ENCODE results near the gene LY6G6F. TPM values are rescaled to one million over a fixed set of nuclear protein-coding genes. Genes with fewer than 3 reads are reported as not detected.
A peak's percentile ranks its signal among the peaks of the same experiment; 100 is the strongest.

Gene LY6G6F
- total and polyA plus RNA-seq, 2 of the 13 experiments (the other 11 are each of a cell fraction or from before 2014, with no cell fraction given), result not detected

DNA sequence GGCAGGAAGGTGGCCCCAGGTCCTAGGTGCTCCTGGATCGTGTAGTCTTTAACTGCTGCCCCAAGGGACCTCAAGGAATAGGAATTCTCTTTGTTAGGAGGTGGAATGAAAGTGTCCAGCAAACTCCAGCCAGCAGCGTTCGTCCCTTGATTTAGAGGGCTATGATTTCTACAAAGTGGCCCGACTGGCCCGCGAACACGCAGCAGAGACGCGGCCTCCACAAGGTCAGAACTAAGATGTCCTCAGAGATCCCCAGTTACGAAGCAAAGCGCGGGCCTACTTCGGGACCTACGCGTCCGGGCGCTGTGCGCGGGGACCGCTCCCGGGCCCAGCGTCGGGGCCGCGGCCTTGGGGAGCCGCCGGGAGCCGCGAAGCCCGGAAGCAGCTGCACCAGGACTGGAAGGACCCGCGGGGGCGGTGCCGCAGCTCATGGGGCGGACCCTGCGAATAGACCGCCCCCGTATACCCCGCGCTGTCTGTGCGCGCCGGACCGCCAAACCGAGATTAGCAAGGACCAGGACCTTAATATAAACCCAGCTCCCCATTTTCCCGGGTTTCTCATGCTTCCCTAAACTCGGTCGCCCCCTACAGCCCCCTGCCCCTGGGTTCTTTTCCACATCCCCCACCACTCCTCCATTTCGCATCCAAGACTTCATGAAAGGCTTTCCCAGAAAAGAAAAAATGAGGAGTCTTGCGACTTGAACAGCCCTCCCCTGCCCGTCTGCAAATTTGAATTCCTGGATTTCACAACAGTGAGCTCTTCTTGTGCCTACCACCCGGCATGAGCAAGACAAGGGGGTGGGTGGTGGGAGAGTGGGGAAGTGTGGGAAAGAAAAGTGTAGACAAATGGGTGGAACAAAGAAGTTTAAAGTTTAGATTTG is 46.0 kb upstream of the LY6G6F start, which contains the start of gene C6orf47 (continued):
- TF ChIP-seq TGIF2 (CRISPR knock-in tag; IDR thresholded peaks at IDR 0.05) (no peak; the same call in none of the 2 replicates), RAD21 (CRISPR knock-in tag; IDR thresholded peaks at IDR 0.05) (peak; percentile 36; the same call in 1 of the 2 replicates), TCF7 (IDR thresholded peaks at IDR 0.05; ENCODE audit: low read depth) (no peak), ZC3H13 (CRISPR knock-in tag; IDR thresholded peaks at IDR 0.05) (peak; percentile 96), SALL1 (CRISPR knock-in tag; IDR thresholded peaks at IDR 0.05) (peak; percentile 81), ZNF30 (CRISPR knock-in tag; IDR thresholded peaks at IDR 0.05) (no peak), ZNF33B (CRISPR knock-in tag; IDR thresholded peaks at IDR 0.05) (no peak; the same call in 1 of the 2 replicates), PHB2 (IDR thresholded peaks at IDR 0.05; ENCODE audit: partially characterized antibody) (no peak), ZNF670 (CRISPR knock-in tag; IDR thresholded peaks at IDR 0.05; ENCODE audit: borderline replicate concordance) (peak; percentile 69; the same call in 1 of the 2 replicates), CENPX (CRISPR knock-in tag; IDR thresholded peaks at IDR 0.05) (no peak), RXRB (CRISPR knock-in tag; IDR thresholded peaks at IDR 0.05; ENCODE audit: borderline replicate concordance) (peak; percentile 52; the same call in 1 of the 2 replicates), TOE1 (CRISPR knock-in tag; IDR thresholded peaks at IDR 0.05) (no peak), ZNF543 (CRISPR knock-in tag; IDR thresholded peaks at IDR 0.05) (peak; percentile 78; the same call in 1 of the 2 replicates), KLF13 (CRISPR knock-in tag; IDR thresholded peaks at IDR 0.05) (peak; percentile 41; the same call in 1 of the 2 replicates), SOX5 (CRISPR knock-in tag; IDR thresholded peaks at IDR 0.05; ENCODE audit: borderline replicate concordance) (peak; percentile 52; the same call in 1 of the 2 replicates)
- TF ChIP-seq, protein P1, sequence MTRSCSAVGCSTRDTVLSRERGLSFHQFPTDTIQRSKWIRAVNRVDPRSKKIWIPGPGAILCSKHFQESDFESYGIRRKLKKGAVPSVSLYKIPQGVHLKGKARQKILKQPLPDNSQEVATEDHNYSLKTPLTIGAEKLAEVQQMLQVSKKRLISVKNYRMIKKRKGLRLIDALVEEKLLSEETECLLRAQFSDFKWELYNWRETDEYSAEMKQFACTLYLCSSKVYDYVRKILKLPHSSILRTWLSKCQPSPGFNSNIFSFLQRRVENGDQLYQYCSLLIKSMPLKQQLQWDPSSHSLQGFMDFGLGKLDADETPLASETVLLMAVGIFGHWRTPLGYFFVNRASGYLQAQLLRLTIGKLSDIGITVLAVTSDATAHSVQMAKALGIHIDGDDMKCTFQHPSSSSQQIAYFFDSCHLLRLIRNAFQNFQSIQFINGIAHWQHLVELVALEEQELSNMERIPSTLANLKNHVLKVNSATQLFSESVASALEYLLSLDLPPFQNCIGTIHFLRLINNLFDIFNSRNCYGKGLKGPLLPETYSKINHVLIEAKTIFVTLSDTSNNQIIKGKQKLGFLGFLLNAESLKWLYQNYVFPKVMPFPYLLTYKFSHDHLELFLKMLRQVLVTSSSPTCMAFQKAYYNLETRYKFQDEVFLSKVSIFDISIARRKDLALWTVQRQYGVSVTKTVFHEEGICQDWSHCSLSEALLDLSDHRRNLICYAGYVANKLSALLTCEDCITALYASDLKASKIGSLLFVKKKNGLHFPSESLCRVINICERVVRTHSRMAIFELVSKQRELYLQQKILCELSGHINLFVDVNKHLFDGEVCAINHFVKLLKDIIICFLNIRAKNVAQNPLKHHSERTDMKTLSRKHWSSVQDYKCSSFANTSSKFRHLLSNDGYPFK (CRISPR knock-in tag; IDR thresholded peaks at IDR 0.05; ENCODE audit: borderline replicate concordance), result no peak
- TF ChIP-seq, protein P2, sequence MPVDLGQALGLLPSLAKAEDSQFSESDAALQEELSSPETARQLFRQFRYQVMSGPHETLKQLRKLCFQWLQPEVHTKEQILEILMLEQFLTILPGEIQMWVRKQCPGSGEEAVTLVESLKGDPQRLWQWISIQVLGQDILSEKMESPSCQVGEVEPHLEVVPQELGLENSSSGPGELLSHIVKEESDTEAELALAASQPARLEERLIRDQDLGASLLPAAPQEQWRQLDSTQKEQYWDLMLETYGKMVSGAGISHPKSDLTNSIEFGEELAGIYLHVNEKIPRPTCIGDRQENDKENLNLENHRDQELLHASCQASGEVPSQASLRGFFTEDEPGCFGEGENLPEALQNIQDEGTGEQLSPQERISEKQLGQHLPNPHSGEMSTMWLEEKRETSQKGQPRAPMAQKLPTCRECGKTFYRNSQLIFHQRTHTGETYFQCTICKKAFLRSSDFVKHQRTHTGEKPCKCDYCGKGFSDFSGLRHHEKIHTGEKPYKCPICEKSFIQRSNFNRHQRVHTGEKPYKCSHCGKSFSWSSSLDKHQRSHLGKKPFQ (CRISPR knock-in tag; IDR thresholded peaks at IDR 0.05; ENCODE audit: insufficient replicate concordance), result no peak
- TF ChIP-seq, protein P3, sequence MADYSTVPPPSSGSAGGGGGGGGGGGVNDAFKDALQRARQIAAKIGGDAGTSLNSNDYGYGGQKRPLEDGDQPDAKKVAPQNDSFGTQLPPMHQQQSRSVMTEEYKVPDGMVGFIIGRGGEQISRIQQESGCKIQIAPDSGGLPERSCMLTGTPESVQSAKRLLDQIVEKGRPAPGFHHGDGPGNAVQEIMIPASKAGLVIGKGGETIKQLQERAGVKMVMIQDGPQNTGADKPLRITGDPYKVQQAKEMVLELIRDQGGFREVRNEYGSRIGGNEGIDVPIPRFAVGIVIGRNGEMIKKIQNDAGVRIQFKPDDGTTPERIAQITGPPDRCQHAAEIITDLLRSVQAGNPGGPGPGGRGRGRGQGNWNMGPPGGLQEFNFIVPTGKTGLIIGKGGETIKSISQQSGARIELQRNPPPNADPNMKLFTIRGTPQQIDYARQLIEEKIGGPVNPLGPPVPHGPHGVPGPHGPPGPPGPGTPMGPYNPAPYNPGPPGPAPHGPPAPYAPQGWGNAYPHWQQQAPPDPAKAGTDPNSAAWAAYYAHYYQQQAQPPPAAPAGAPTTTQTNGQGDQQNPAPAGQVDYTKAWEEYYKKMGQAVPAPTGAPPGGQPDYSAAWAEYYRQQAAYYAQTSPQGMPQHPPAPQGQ (CRISPR knock-in tag; IDR thresholded peaks at IDR 0.05; ENCODE audit: borderline replicate concordance), result peak; percentile 78; the same call in 1 of the 2 replicates
- TF ChIP-seq, protein P4, sequence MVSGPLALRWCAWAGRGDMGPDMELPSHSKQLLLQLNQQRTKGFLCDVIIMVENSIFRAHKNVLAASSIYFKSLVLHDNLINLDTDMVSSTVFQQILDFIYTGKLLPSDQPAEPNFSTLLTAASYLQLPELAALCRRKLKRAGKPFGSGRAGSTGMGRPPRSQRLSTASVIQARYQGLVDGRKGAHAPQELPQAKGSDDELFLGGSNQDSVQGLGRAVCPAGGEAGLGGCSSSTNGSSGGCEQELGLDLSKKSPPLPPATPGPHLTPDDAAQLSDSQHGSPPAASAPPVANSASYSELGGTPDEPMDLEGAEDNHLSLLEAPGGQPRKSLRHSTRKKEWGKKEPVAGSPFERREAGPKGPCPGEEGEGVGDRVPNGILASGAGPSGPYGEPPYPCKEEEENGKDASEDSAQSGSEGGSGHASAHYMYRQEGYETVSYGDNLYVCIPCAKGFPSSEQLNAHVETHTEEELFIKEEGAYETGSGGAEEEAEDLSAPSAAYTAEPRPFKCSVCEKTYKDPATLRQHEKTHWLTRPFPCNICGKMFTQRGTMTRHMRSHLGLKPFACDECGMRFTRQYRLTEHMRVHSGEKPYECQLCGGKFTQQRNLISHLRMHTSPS (CRISPR knock-in tag; IDR thresholded peaks at IDR 0.05; ENCODE audit: low read depth), result no peak
